Ecto neural progenitor cell (in vitro differentiated cells): ENCODE measurements around the gene GPER1.
"Not testable (repeated sequence)": the region's sequence is repeated elsewhere in the genome, so short reads cannot be mapped to it uniquely, and the experiment has no call there.

ENCODE experiments used
- DNase-seq: peaks from one replicate; pipeline ENCODE4 v3.0.0-alpha.2; 2018; ENCODE audit warnings: low spot score

The GPER1 gene

GRCh38 chr7:1103789-1104515, 16.0 kb downstream of the GPER1 start:
- DNase-seq: no peak

- DNase-seq: no peak
Observed at GRCh38 chr7:1104516-1105179, 16.7 kb downstream of the GPER1 start.

- DNase-seq: no peak
Observed at GRCh38 chr7:1105189-1105588, 17.3 kb downstream of the GPER1 start.

GRCh38 chr7:1106063-1106792, 18.3 kb downstream of the GPER1 start:
- no peak for DNase-seq

- DNase-seq: no peak
Observed at GRCh38 chr7:1106793-1107421, 19.0 kb downstream of the GPER1 start.

GRCh38 chr7:1108264-1108920, 20.5 kb downstream of the GPER1 start:
- no peak for DNase-seq

GRCh38 chr7:1109581-1110310, 21.8 kb downstream of the GPER1 start:
- no peak for DNase-seq

GRCh38 chr7:1110358-1110757, 22.4 kb downstream of the GPER1 start:
- DNase-seq: no peak

- DNase-seq: no peak
Observed at GRCh38 chr7:1111156-1111555, 23.2 kb downstream of the GPER1 start.

GRCh38 chr7:1112109-1112508, 24.2 kb downstream of the GPER1 start:
- no peak for DNase-seq

- no peak for DNase-seq
Observed at GRCh38 chr7:1112625-1113547, 25.0 kb downstream of the GPER1 start.

GRCh38 chr7:1113548-1113885, 25.6 kb downstream of the GPER1 start:
- no peak for DNase-seq

- DNase-seq: no peak
Observed at GRCh38 chr7:1114088-1114487, 26.2 kb downstream of the GPER1 start.

GRCh38 chr7:1114505-1114904, 26.6 kb downstream of the GPER1 start:
- DNase-seq: no peak

GRCh38 chr7:1115171-1116045, 27.5 kb downstream of the GPER1 start:
- not testable (repeated sequence) for DNase-seq

GRCh38 chr7:1116383-1117008, 28.6 kb downstream of the GPER1 start:
- not testable (repeated sequence) for DNase-seq

GRCh38 chr7:1117321-1117928, 29.5 kb downstream of the GPER1 start:
- DNase-seq: no peak

GRCh38 chr7:1119201-1119600, 31.3 kb downstream of the GPER1 start:
- DNase-seq: no peak
